ENCODE data around the gene TNS3. TPM values are rescaled to one million over a fixed set of nuclear protein-coding genes. Genes with fewer than 3 reads are reported as not detected.

The TNS3 gene
- total and polyA plus RNA-seq, 9 of the 15 experiments (the other 6 are each of a cell fraction or from before 2014, with no cell fraction given) = 0.20 TPM; not detected in 8

DNA sequence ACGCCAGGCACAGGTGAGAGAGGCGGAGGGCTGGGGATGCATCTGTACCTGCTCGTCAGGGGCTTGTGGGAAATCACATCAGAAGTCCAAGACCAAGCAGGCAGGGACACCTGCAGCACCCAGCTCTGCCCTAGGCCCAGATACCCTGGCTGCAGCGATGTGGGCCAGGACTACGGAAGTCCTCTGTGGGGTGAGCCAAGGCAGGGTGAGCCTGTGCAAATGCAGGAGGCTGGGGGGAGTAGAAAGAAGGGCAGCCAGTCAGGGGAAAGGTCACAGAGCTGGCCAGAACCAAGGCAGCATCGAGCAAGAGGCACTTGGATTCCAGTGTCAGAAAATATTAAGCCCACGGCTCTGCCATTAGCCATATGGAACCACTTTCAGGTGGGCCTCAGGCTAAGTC is 85.2 kb downstream of the TNS3 start:
- no peak overlapping the region for H3K27ac ChIP-seq (ENCODE audit: extremely low read depth, low read depth, low read length)
- H3K4me1 ChIP-seq (replicated peaks in 1 of 2; ENCODE audit: control insufficient read depth in 2 of 2, insufficient read depth in 2 of 2, low read length in 2 of 2) = no peaks in the 10 kb centered on the region
- FAIRE-seq (no peak), DNase-seq (ENCODE audit: extremely low read depth in 1 of 4, low spot score in 3 of 4) (no peak), ATAC-seq (no peak)
- H2AFZ ChIP-seq (ENCODE audit: low read depth, low read length) = no peak overlapping the region
- 1% methylated on average over 6 of the region's 7 CpGs for WGBS (ENCODE audit: insufficient coverage, low coverage, missing lambda C conversion rate)
- no peaks in the 10 kb centered on the region for H3K36me3 ChIP-seq (ENCODE audit: control insufficient read depth, insufficient read depth, low read length)
- BruUV-seq (replicated peaks) = no TSS peak
- H3K79me2 ChIP-seq (ENCODE audit: control insufficient read depth, insufficient read depth, low read length) = no peaks in the 10 kb centered on the region
- no peaks in the 10 kb centered on the region for H4K20me1 ChIP-seq (replicated peaks; ENCODE audit: control insufficient read depth, insufficient read depth, low read length)
- H3K9me3 ChIP-seq (replicated peaks; ENCODE audit: control insufficient read depth, insufficient read depth, low read depth, low read length) = no peaks in the 10 kb centered on the region
- no peak overlapping the region for H3K4me3 ChIP-seq
- POLR2A ChIA-PET = interaction anchor here (0.7 kb wide), 1 partner anchor 107 kb away, joined by 3 read pairs; no protein-coding TSS in a partner anchor
- CTCF ChIA-PET (ENCODE audit: low intra/inter-chr PET ratio) = no interaction called here
- intact Hi-C loops (cut with micrococcal nuclease) (no loop called here), in situ Hi-C loops (cut with MboI) (no loop called here)
- H3K27me3 ChIP-seq (ENCODE audit: control insufficient read depth in 2 of 2, insufficient read depth in 2 of 2, low read length in 2 of 2) = peaks cover 20 to 64% of the 10 kb centered on the region in 2 experiments; a peak in 4 of 5 replicates
- no peak overlapping the region for H3K9ac ChIP-seq (ENCODE audit: insufficient read depth in 1 of 2, low read depth in 2 of 2, low read length in 2 of 2)
- no peak for TF ChIP-seq SP1 (CRISPR knock-in tag; IDR thresholded peaks at IDR 0.05)
- TF ChIP-seq GTF2A2 (tag; IDR thresholded peaks at IDR 0.05) = no peak
- TF ChIP-seq, protein P1, sequence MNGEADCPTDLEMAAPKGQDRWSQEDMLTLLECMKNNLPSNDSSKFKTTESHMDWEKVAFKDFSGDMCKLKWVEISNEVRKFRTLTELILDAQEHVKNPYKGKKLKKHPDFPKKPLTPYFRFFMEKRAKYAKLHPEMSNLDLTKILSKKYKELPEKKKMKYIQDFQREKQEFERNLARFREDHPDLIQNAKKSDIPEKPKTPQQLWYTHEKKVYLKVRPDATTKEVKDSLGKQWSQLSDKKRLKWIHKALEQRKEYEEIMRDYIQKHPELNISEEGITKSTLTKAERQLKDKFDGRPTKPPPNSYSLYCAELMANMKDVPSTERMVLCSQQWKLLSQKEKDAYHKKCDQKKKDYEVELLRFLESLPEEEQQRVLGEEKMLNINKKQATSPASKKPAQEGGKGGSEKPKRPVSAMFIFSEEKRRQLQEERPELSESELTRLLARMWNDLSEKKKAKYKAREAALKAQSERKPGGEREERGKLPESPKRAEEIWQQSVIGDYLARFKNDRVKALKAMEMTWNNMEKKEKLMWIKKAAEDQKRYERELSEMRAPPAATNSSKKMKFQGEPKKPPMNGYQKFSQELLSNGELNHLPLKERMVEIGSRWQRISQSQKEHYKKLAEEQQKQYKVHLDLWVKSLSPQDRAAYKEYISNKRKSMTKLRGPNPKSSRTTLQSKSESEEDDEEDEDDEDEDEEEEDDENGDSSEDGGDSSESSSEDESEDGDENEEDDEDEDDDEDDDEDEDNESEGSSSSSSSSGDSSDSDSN (IDR thresholded peaks at IDR 0.05; ENCODE audit: borderline replicate concordance in 1 of 2, low read depth in 2 of 2, low read length in 2 of 2) = no peak
- no peak for TF ChIP-seq PRMT5 (CRISPR knock-in tag; IDR thresholded peaks at IDR 0.05)
- TF ChIP-seq, protein P2, sequence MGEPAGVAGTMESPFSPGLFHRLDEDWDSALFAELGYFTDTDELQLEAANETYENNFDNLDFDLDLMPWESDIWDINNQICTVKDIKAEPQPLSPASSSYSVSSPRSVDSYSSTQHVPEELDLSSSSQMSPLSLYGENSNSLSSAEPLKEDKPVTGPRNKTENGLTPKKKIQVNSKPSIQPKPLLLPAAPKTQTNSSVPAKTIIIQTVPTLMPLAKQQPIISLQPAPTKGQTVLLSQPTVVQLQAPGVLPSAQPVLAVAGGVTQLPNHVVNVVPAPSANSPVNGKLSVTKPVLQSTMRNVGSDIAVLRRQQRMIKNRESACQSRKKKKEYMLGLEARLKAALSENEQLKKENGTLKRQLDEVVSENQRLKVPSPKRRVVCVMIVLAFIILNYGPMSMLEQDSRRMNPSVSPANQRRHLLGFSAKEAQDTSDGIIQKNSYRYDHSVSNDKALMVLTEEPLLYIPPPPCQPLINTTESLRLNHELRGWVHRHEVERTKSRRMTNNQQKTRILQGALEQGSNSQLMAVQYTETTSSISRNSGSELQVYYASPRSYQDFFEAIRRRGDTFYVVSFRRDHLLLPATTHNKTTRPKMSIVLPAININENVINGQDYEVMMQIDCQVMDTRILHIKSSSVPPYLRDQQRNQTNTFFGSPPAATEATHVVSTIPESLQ (CRISPR knock-in tag; IDR thresholded peaks at IDR 0.05) = no peak
- TF ChIP-seq, protein P3, sequence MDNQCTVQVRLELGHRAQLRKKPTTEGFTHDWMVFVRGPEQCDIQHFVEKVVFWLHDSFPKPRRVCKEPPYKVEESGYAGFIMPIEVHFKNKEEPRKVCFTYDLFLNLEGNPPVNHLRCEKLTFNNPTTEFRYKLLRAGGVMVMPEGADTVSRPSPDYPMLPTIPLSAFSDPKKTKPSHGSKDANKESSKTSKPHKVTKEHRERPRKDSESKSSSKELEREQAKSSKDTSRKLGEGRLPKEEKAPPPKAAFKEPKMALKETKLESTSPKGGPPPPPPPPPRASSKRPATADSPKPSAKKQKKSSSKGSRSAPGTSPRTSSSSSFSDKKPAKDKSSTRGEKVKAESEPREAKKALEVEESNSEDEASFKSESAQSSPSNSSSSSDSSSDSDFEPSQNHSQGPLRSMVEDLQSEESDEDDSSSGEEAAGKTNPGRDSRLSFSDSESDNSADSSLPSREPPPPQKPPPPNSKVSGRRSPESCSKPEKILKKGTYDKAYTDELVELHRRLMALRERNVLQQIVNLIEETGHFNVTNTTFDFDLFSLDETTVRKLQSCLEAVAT (IDR thresholded peaks at IDR 0.05) = no peak
- TF ChIP-seq EWSR1 (IDR thresholded peaks at IDR 0.05; ENCODE audit: borderline replicate concordance, low read depth, partially characterized antibody) = no peak
- no peak for TF ChIP-seq EGR1 (conservative IDR thresholded peaks at IDR 0.05)
- no peak for TF ChIP-seq ZNF644 (tag; IDR thresholded peaks at IDR 0.05; ENCODE audit: low read depth)
- peaks cover 3% of the 10 kb centered on the region for H3K9me1 ChIP-seq (ENCODE audit: control insufficient read depth, insufficient read depth, low read length)
- no peak overlapping the region for H3K4me2 ChIP-seq (ENCODE audit: insufficient read depth, low read length)
